Fibroblast of skin of right quadriceps (primary cell): ENCODE measurements around the gene TRPM4.
"Not testable (repeated sequence)": the region's sequence is repeated elsewhere in the genome, so short reads cannot be mapped to it uniquely, and the experiment has no call there.

Experiments
- DNase-seq: peaks from one replicate; pipeline ENCODE4 v3.0.0-alpha.2; 2013

Gene TRPM4

GRCh38 chr19:49127674-49128544, 29.7 kb upstream of the TRPM4 start:
- peak; percentile 97 for DNase-seq

GRCh38 chr19:49128545-49129237, 28.9 kb upstream of the TRPM4 start:
- no peak for DNase-seq

GRCh38 chr19:49129238-49129583, 28.4 kb upstream of the TRPM4 start:
- DNase-seq, result peak; percentile 48

GRCh38 chr19:49130325-49130724, 27.3 kb upstream of the TRPM4 start:
- DNase-seq, result no peak

DNA sequence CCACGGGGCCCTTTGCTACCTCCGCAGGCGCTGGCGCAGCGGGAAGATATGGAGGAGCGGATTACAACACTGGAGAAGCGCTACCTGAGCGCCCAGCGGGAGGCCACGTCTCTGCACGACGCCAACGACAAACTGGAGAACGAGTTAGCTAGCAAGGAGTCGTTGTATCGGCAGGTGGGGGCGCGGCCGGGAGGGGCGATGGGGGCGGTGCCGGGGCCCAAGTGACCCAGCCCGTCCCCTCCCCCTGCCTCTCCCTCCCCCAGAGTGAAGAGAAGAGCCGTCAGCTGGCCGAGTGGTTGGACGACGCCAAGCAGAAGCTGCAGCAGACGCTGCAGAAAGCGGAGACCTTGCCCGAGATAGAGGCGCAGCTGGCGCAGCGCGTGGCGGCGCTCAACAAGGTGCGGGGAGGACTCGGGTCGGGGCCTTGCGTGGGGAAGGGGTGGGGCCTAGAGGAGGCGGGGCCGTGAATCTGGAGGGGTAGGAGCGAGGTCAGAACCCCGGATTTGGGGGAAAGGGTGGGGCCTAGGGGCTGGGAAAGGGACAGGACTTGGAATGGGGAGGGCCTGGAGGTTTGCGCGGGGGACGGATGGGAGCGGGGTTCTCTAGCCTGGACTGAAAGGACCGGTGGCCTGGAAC, 24.5 kb upstream of the TRPM4 start:
- DNase-seq, result no peak

DNA sequence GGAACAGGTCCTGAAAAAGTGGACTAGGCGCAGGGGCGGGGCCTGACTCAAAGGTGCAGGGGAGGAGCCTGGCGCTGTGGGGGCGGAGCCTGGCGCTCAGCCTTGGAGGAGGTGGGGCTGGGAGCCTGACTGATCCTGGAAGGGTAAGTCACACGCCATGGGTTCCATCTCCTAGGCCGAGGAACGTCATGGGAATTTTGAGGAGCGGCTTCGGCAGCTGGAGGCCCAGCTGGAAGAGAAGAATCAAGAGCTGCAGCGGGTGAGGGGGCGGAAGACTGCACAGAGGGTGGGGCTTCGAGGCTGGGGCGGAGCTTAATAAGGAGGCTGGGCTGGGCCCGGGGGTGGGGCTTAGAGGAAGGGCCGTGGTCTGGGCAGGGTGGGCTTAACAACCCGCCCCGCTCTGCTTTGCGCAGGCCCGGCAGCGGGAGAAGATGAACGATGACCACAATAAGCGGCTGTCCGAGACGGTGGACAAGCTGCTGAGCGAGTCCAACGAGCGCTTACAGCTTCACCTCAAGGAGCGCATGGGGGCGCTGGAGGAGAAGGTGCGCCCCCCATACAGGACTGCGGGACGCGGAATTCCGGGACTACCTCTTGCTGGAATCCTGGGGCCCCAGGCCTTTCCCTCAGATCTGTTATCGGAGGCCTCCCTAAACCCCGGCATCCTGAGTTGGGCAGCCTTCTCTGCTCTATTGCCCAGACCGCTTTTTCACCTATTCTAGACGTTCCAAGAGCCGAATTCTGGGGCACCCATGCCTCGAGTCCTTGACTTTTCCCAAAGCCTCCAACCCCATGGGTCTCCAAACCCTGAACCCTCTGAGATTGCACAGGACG, 23.8 kb upstream of the TRPM4 start:
- DNase-seq, result peak; percentile 58

DNA sequence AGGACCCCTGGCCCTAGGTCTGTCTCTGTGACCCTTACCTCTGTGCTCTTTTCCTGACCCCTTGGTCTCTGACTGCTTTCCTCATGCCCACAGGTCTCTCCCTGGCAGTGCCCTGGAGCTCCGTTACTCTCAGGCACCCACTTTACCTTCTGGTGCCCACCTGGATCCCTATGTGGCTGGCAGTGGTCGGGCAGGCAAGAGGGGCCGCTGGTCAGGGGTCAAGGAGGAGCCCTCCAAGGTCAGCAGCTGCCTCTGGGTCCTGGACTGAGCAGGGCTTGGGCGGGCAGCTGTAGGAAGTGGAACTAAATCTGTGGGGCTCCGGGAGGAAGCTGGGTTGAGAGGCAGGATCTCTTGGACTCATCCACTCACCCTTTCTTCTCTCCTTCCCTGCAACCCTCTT, 21.9 kb upstream of the TRPM4 start:
- DNase-seq, result no peak

DNA sequence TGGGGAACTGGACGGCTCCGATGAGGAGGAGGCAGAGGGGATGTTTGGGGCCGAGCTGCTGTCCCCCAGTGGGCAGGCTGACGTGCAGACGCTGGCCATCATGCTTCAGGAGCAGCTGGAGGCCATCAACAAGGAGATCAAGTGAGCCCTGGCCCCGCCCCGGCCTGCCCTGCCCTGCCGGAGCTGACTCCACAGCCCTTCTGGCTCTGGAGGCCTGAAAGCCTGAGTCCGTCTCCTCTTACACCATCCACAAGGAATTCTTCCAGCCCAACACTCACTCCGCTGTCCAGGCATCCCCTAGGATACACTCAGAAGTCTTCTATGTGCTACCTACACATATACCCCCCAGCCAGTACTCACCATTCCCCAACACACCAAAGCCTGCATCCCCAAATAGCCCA, 20.8 kb upstream of the TRPM4 start:
- no peak for DNase-seq

GRCh38 chr19:49140951-49141350, 16.6 kb upstream of the TRPM4 start:
- no peak for DNase-seq

- no peak for DNase-seq
Observed at GRCh38 chr19:49141352-49141751, 16.2 kb upstream of the TRPM4 start.

- DNase-seq, result peak; percentile 90
Observed at GRCh38 chr19:49142866-49143335, 14.7 kb upstream of the TRPM4 start.

DNA sequence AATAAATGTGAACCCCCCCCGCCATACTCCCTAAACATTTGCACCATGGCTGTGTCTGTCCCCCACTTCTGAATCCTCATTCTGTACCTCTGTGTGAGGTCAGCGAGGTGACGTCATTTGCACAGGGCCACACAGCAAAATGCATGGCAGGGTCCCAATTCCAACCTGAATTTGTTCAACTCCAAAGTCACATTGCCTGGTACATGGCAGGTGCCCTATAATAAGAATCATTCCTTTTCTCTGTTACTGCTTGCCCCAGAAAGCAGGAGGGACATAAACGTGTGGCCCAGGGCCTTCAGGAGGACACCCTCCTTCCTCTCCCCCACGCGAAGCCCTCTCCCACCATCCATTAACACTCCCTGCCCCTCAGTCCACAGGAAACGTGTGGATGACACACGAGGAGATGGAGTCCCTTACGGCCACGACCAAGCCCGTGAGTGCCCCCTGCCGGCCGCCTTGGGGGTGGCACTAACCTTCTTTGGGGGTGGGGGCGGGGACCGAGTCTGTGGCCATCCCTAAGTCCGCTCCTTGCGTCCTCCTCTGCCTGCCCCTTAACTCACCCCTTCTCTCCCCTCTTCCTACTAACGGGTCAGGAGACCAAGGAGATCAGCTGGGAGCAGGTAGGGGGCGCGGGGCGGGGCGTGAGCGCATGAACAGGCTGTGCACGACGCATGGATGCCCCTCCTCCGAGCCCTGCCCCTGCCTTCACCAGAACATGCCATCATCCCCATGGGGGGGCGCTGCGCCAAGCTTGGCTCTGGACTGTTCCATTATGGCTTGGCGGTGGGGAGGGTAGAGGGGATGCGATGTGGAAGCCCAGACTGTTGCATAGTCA, 11.8 kb upstream of the TRPM4 start:
- peak; percentile 77 for DNase-seq

GRCh38 chr19:49146408-49146770, 11.2 kb upstream of the TRPM4 start:
- not testable (repeated sequence) for DNase-seq

- no peak for DNase-seq
Observed at GRCh38 chr19:49148044-49148682, 9.4 kb upstream of the TRPM4 start.

DNA sequence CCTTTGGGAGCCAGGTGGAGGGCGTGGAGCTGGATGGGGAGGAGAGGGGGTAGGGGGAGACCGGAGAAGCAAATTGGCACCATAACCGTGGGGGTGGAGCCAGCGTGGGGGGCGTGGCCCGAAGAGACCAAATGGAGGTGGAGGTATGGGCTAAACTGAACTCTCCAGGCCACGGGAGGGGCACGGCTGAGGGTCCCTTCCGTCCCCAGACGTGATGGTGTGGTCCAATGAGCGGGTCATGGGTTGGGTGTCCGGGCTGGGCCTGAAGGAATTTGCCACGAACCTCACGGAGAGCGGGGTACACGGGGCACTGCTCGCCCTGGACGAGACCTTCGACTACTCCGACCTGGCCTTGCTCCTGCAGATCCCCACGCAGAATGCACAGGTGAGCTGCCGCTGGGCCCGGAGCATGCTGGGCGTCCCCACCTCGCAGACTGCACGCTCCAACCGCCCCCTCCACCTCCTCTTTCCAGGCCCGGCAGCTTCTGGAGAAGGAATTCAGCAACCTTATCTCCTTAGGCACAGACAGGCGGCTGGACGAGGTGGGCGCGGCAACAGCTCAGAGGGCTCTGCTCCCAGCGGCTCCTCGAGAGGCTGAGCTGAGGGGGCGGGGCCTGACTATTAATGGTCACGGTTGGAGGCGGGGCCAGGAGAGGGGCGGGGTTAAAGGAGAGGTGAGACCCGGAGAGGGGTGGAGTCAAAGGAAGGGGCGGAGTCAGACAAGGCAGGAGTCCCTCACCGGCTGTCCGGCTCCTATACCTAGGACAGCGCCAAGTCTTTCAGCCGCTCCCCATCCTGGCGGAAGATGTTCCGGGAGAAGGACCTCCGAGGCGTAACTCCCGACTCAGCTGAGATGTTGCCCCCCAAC, 8.6 kb upstream of the TRPM4 start:
- peak; percentile 94 for DNase-seq

- peak; percentile 92 for DNase-seq
Observed at GRCh38 chr19:49149652-49150105, 7.9 kb upstream of the TRPM4 start.

GRCh38 chr19:49150106-49150943, 7.3 kb upstream of the TRPM4 start:
- DNase-seq, result peak; percentile 84

GRCh38 chr19:49150944-49151243, 6.7 kb upstream of the TRPM4 start:
- no peak for DNase-seq
